HG03439 (cell line): ENCODE data around the gene IL21.
A peak's percentile ranks its signal among the peaks of the same experiment; 100 is the strongest.
"Not testable (repeated sequence)": the region's sequence is repeated elsewhere in the genome, so short reads cannot be mapped to it uniquely, and the experiment has no call there.

ENCODE experiments used
- ATAC-seq: cut with Tn5 transposase; IDR thresholded peaks from one replicate; pipeline ENCODE4 v1.9.1; 2021; ENCODE audit warnings: mild to moderate bottlenecking, moderate library complexity; ENCODE audit not compliant: unreplicated experiment

The IL21 gene

GRCh38 chr4:122583906-122584305 is 37.0 kb downstream of the IL21 start:
- ATAC-seq: no peak

DNA sequence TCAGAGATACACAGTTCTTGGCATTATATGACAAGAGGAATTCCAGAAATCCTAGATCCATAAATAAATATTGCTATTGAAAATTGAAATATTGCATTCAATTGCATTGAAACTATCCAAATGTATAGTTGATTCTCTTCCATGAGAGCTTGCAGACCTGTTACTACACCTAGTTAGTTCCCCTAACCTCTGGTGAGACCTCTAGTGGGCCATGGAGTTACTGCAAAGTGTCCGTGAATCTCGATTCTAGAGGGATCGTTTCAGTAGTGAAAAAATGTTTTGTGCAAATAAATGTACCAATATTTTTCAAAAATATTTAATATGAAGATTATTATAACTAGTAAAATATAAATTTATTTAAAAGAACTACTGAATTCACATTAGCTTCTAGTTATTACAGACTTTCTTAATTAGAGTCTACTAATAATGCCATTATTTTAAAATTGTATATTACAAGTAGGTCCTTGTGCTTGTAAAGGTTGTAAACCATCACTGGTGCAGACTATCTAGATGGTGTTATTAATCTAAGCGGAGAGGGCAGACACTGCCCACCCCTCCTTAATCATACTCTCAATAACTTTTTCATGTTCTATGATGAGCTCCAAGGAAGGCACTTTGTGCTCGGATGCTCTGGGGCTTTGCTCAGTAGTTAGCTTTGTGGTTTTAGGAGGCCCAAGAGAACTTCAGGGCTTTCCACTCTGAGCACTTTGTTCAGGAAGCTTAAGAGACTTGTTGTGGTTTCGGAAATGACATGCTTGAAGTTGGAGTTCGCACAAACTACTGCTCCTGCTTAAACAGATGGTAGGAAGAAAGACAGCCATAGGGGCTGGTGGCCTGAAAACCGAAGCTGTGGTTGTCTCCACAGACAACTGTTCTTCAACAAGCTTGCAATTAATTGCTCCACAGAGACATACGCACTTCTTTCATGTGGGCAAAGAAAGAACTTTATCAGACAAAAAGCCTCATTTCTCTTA is 42.8 kb downstream of the IL21 start:
- ATAC-seq: peak; percentile 76

DNA sequence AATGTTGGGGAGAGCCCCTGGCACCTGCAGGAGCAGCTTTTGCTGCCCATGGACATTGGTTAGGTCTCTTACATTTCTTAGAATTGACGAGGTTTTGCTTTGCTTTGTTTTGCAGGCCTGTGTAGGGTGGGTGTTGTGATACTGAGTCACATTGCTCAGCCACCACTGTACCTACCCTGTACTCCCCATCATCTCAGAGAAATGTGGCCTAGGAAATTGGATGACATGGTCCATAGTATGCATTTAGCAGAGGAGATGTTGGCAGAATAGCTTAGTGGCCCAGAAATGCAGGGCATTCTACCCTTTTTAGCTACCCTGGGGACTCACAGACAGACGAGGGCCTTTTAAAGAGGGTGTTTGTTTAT is 43.7 kb downstream of the IL21 start:
- no peak for ATAC-seq

GRCh38 chr4:122576261-122577188 is 44.3 kb downstream of the IL21 start:
- ATAC-seq: peak; percentile 74

DNA sequence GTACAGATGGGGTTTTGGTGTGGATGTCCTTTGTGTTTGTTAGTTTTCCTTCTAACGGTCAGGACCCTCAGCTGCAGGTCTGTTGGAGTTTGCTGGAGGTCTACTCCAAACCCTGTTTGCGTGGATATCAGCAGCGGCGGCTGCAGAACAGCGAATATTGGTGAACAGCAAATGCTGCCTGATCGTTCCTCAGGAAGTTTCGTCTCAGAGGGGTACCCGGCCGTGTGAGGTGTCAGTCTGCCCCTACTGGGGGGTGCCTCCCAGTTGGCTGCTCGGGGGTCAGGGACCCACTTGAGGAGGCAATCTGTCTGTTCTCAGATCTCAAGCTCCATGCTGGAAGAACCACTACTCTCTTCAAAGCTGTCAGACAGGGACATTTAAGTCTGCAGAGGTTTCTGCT is 46.5 kb downstream of the IL21 start:
- ATAC-seq: not testable (repeated sequence)

- ATAC-seq: no peak
Observed at GRCh38 chr4:122562449-122562848, 58.4 kb downstream of the IL21 start.
